Activated CD4-positive, alpha-beta memory T cell treated with anti-CD3 and anti-CD28 coated beads, Interleukin-2, amount 10 ng/mL, durations not matched to agents 7 days and 5 days (primary cell): ENCODE results near the gene ENOX1. TPM values are rescaled to one million over a fixed set of nuclear protein-coding genes. Genes with fewer than 3 reads are reported as not detected.

Experiments
- CTCF ChIA-PET: fragments of 350-600 bp; sonication (Branson Sonifier 250); formaldehyde crosslinking; loops from one replicate; lab custom pipeline; 2021; ENCODE audit warnings: antibody characterized with exemption, inconsistent platforms; lab: Charles Lee
- POLR2A ChIA-PET: fragments of 350-600 bp; sonication (Branson Sonifier 250); formaldehyde crosslinking; loops from one replicate; lab custom pipeline; 2021; ENCODE audit warnings: antibody characterized with exemption; lab: Charles Lee
- DNase-seq: peaks from one replicate; pipeline ENCODE4 v3.0.0-alpha.2; 2020
- H3K27ac Mint-ChIP-seq: one replicate; pipeline ENCODE4 v1.8.0; 2021; ENCODE audit warnings: mild to moderate bottlenecking, mixed read lengths
- H3K27me3 Mint-ChIP-seq: one replicate; pipeline ENCODE4 v1.8.0; 2021; ENCODE audit warnings: mixed read lengths
- H3K36me3 Mint-ChIP-seq: one replicate; pipeline ENCODE4 v1.8.0; 2021; ENCODE audit warnings: low read depth, mixed read lengths
- H3K4me1 Mint-ChIP-seq: one replicate; pipeline ENCODE4 v1.8.0; 2021; ENCODE audit warnings: mixed read lengths
- H3K4me3 Mint-ChIP-seq: one replicate; pipeline ENCODE4 v1.8.0; 2021; ENCODE audit warnings: mild to moderate bottlenecking, mixed read lengths
- H3K9me3 Mint-ChIP-seq: one replicate; pipeline ENCODE4 v1.8.0; 2021; ENCODE audit warnings: mixed read lengths
- total RNA-seq, 2 experiments: library from RNA; stranded (reverse); gene quantifications; one replicate each; pipeline ENCODE4 v1.2.3, GENCODE V29; 2021

The ENOX1 gene
- total RNA-seq, 2 experiments from 2014 or later: 0.25 to 0.38 TPM

DNA sequence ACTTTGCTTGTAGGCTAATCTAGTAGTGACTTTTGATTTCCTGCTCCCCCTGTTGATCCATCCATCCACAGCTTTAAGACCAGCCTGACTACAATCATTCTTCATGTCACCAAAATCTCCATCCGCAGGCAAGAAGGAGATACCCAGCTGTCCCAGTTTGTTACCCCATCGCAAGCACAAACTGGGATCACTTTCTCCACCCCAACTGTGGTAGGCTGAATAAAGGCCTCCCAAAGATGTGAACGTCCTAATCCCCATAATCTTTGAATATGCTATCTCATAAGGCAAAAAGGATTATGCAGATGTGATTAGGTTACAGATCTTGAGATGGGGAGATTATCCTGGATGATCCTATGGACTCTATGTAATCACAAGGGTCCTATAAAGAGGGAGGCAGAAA, 202.0 kb downstream of the ENOX1 start:
- DNase-seq: no peak
- no peak overlapping the region for H3K27ac Mint-ChIP-seq
- no peaks in the 10 kb centered on the region for H3K4me1 Mint-ChIP-seq
- no peaks in the 10 kb centered on the region for H3K9me3 Mint-ChIP-seq
- no peaks in the 10 kb centered on the region for H3K36me3 Mint-ChIP-seq
- ChIA-PET POLR2A (no interaction called here), CTCF (no interaction called here)
- peaks cover 13% of the 10 kb centered on the region for H3K27me3 Mint-ChIP-seq
- no peak overlapping the region for H3K4me3 Mint-ChIP-seq

DNA sequence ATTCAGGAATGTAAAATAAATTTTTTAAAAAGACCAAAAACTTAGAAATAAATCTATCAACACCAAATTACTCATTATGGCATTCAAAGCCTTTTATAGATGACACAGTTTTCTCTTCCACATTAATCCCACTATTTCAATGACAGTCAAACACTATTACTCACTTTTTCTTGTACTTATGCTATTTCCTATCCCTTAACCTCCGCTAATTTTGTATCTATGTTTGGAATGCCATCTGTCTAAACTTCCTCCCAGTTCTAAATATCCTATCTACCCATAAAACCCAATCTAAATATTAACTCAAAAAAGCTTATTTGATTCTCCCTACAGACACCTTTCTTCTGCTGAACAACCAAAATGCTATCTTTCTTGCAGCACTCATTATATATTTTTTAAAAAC, 203.5 kb downstream of the ENOX1 start:
- POLR2A ChIA-PET: no interaction called here
- Mint-ChIP-seq H3K9me3 (no peaks in the 10 kb centered on the region), H3K27ac (no peak overlapping the region), H3K27me3 (peaks cover 13% of the 10 kb centered on the region), H3K36me3 (no peaks in the 10 kb centered on the region), H3K4me1 (no peaks in the 10 kb centered on the region), H3K4me3 (no peak overlapping the region)
- CTCF ChIA-PET: no interaction called here
- no peak for DNase-seq

DNA sequence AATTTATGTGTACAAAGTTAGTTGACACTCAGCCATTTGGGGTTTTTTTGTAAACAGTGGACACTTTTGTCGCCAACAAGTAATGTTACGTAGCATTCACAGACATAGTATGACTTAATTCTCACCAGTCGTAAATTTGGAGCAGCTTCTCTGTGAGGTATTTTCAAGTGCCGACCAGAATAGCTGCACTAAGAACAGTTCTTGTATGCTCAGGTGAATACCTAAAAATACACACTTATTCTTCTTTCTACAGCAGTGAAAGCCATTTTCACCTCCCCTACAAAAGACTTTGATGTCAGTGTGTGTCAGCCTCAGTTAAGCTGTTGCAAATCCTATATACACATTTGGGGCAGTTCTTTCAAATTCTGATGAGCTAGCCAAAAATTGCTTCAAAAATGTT, 206.5 kb downstream of the ENOX1 start:
- H3K9me3 Mint-ChIP-seq: peaks cover 5% of the 10 kb centered on the region
- no peak overlapping the region for H3K27ac Mint-ChIP-seq
- H3K27me3 Mint-ChIP-seq: peaks cover 9% of the 10 kb centered on the region
- no peaks in the 10 kb centered on the region for H3K36me3 Mint-ChIP-seq
- POLR2A ChIA-PET: no interaction called here
- CTCF ChIA-PET: interaction anchor here (0.6 kb wide), 1 partner anchor 704 kb away, joined by 3 read pairs; no protein-coding TSS in a partner anchor
- H3K4me3 Mint-ChIP-seq: no peak overlapping the region
- no peak for DNase-seq
- H3K4me1 Mint-ChIP-seq: no peaks in the 10 kb centered on the region

DNA sequence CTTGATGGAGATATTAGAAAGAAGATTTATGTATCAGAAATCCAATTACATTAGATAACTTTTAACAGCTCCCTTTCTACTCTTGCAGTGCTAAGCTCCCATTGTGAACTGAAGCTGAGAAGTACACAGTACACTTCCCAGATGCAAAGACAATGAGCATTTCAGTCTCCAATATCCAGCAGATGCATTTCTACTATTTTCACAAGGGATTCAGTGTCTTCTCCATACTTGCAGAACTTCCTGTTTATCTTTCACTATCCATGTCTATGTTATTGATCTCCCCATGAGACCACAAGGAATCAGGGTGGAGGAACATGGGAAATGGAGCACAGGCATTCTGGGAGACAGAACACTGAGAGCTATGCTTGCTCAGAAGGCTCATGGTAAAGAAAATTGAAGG, 207.5 kb downstream of the ENOX1 start:
- CTCF ChIA-PET: no interaction called here
- no peak overlapping the region for H3K4me3 Mint-ChIP-seq

DNA sequence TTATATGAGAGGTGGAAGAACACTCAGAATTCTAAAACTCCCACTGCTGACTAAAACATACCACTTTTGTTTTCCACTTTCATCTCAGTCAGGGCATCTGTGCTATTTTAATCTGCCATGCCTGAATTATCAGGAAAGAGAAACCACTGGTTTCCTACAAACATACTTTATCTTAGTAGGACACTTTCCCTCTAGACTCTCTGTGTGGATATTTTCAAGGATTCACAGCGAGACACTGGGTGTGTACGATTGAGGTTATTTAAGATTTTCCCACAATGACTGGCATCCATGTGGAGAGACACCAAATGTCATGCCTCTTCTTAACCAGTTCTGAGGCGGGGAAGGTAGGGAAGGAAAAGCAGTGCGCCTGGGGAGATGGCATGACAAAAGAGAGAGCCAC, 212.2 kb downstream of the ENOX1 start:
- peaks cover 18% of the 10 kb centered on the region for H3K27me3 Mint-ChIP-seq

More for the DNA sequence above, 207.5 kb downstream of the ENOX1 start:
- DNase-seq: no peak
- Mint-ChIP-seq H3K36me3 (no peaks in the 10 kb centered on the region), H3K27ac (no peak overlapping the region), H3K9me3 (peaks cover 5% of the 10 kb centered on the region), H3K27me3 (peaks cover 12% of the 10 kb centered on the region), H3K4me1 (peaks cover 3% of the 10 kb centered on the region)
- POLR2A ChIA-PET: no interaction called here

DNA sequence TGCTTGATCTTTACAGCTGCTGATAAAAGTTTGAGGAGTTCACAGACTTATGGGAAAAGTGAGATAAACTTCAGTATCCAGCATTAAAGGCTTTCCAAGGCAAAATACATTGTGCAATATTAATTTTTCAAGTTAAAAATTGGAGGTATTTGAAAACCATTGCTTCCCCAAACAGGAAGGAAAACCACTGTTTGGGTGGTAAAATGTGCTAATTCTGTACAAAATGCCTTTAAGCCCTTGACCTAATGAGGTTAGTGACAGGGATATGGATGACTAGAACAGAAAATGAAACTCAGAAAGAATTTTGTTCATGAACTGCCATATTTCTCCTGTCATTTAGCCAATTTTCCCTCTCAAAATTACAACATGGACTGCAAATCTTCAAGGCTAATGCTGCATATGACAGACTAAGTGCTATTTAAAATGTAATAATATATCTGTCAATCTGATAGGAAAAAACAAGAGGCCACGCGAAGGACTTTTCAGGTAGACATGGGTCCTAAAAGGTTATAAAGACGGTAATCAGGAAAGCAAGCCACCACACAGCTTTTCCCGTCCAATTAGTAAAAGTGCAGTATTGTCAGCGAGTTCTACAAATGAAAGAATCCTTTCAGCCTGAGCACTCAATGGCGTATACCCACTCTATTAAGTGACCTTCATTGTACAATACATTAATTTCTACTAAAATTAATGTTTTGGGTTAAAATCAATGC, 212.8 kb downstream of the ENOX1 start:
- DNase-seq: no peak
- peaks cover 5% of the 10 kb centered on the region for H3K9me3 Mint-ChIP-seq
- H3K4me1 Mint-ChIP-seq: peaks cover 11% of the 10 kb centered on the region
- peaks cover 23% of the 10 kb centered on the region for H3K27me3 Mint-ChIP-seq
- H3K4me3 Mint-ChIP-seq: no peak overlapping the region
- CTCF ChIA-PET: no interaction called here
- H3K27ac Mint-ChIP-seq: no peak overlapping the region
- POLR2A ChIA-PET: no interaction called here
- H3K36me3 Mint-ChIP-seq: no peaks in the 10 kb centered on the region

More for the DNA sequence above, 212.2 kb downstream of the ENOX1 start:
- ChIA-PET CTCF (no interaction called here), POLR2A (no interaction called here)
- Mint-ChIP-seq H3K27ac (no peak overlapping the region), H3K4me1 (peaks cover 11% of the 10 kb centered on the region), H3K9me3 (peaks cover 5% of the 10 kb centered on the region), H3K4me3 (no peak overlapping the region), H3K36me3 (no peaks in the 10 kb centered on the region)
- DNase-seq: no peak

DNA sequence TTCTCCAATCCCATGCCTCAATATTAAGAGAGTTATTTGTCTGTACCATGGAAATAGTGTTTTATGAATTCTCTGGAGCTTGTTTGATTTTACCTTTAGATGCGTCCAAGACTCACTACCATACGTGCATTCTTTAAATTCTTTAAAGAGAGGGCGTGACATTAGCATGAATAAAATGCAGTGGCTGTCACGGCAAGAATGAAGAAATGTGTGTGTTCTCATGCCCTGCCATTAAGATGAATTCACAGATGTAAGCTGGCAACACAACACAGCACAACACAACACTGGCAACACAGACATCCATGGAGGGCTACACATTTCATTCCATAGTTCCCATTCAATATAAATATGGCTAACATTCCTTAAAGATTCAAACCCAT, 213.4 kb downstream of the ENOX1 start:
- DNase-seq: no peak
- Mint-ChIP-seq H3K9me3 (peaks cover 5% of the 10 kb centered on the region), H3K27ac (no peak overlapping the region), H3K4me3 (no peak overlapping the region), H3K27me3 (peaks cover 21% of the 10 kb centered on the region), H3K4me1 (peaks cover 11% of the 10 kb centered on the region), H3K36me3 (no peaks in the 10 kb centered on the region)
- ChIA-PET CTCF (no interaction called here), POLR2A (no interaction called here)

DNA sequence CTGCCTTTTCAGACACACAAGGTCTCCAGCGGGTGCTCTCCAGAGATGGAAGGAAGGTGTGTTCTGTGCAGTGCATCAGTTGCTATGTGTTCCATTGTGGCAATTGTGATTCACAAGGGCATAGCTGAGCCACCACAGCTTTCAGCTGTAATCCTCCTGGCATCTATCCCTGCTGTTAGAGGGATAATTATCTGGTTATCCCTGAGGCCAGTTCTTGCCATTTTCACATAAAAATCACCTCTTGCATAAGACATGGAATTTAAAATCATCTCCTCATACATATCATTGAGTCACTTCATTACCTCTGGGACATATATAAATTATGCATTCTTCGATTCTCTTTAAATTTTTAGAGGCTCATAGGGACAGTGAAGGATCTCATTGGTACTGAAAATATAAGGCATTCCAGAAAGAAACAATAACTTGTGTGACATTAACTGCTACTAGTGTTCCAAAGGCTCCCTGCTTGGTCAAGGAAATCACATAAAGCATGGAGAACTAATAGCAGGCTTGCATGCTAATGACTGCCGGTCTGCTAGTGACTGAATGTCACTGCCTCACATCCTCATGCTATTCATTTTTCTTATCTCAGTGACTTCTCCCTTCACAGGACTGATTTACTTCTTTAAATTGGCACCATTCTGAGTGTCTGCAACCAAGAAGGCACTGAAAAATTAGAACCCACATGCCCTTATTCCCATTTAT, 214.0 kb downstream of the ENOX1 start:
- no peak overlapping the region for H3K4me3 Mint-ChIP-seq
- POLR2A ChIA-PET: no interaction called here
- H3K27ac Mint-ChIP-seq: no peak overlapping the region
- peaks cover 11% of the 10 kb centered on the region for H3K4me1 Mint-ChIP-seq
- peaks cover 5% of the 10 kb centered on the region for H3K9me3 Mint-ChIP-seq
- DNase-seq: no peak
- peaks cover 24% of the 10 kb centered on the region for H3K27me3 Mint-ChIP-seq
- H3K36me3 Mint-ChIP-seq: no peaks in the 10 kb centered on the region
- CTCF ChIA-PET: no interaction called here

DNA sequence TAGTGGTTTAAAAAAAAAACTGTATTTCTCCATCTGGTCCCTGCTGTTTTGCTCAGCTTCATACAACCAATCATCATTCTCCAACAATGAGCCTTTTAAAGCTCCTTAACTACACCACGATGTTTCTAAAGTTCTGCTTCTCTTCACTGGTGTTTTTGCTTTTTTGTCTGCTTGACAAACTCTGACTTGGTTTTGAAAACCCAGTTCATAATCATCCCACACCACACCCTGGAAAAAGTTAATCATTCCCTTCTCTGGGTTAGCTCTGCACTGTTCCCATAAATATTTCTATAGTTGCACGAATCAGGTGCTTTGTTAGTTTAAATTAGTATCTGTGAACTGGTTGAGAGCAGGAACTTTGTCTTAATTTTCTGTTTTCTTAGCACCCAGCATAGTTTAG, 217.1 kb downstream of the ENOX1 start:
- no peaks in the 10 kb centered on the region for H3K36me3 Mint-ChIP-seq
- CTCF ChIA-PET: no interaction called here

DNA sequence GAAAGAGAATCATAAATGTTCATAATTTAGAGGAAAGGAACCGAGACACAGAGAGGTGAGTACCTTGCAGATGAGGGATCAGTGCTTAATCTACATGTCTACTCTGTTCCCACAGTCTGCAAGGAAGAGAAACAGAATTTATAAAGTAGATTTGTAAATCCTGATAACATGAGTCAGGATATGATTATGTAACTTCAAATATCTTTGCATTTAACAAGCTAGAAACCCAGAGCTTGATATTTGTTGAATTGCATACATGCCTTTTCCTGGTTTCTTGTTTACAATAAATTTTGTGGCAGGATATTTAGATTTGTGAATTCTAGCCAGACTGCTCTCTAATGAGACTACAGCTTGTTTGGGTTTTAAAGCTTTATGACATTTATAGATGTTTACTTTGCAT, 219.2 kb downstream of the ENOX1 start:
- ChIA-PET CTCF (interaction anchor here (0.9 kb wide), 1 partner anchor 237 kb away, joined by 3 read pairs; no protein-coding TSS in a partner anchor), POLR2A (no interaction called here)
- Mint-ChIP-seq H3K9me3 (no peaks in the 10 kb centered on the region), H3K36me3 (no peaks in the 10 kb centered on the region), H3K4me3 (no peak overlapping the region), H3K27me3 (peaks cover 28% of the 10 kb centered on the region), H3K27ac (no peak overlapping the region), H3K4me1 (no peaks in the 10 kb centered on the region)
- DNase-seq: no peak

More for the DNA sequence above, 217.1 kb downstream of the ENOX1 start:
- Mint-ChIP-seq H3K27me3 (peaks cover 25% of the 10 kb centered on the region), H3K9me3 (no peaks in the 10 kb centered on the region), H3K4me1 (peaks cover 10% of the 10 kb centered on the region), H3K27ac (no peak overlapping the region), H3K4me3 (no peak overlapping the region)
- no peak for DNase-seq
- POLR2A ChIA-PET: no interaction called here

DNA sequence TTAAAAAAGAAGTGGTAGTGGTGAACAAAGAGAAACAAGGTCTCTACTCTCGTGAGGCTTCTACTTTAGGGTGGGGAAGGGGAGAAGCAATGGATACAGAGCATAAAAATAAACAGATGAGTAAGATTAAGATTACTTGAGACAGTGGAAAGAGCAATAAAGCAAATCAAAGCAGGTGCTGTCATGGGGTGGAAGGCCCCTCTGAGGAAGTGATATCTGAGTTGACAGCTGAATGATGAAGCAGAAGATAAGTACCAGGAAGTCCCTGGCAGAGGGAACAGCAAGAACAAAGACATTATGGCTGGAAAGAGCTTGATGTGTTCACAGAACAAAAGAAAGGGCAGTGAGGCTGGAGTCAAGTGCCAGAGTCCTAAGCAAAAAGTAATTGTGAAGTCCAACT, 221.8 kb downstream of the ENOX1 start:
- DNase-seq: no peak
- no peaks in the 10 kb centered on the region for H3K36me3 Mint-ChIP-seq
- H3K4me3 Mint-ChIP-seq: no peak overlapping the region
- POLR2A ChIA-PET: no interaction called here
- H3K27me3 Mint-ChIP-seq: peaks cover 18% of the 10 kb centered on the region
- CTCF ChIA-PET: no interaction called here
- H3K27ac Mint-ChIP-seq: no peak overlapping the region
- no peaks in the 10 kb centered on the region for H3K4me1 Mint-ChIP-seq
- no peaks in the 10 kb centered on the region for H3K9me3 Mint-ChIP-seq

DNA sequence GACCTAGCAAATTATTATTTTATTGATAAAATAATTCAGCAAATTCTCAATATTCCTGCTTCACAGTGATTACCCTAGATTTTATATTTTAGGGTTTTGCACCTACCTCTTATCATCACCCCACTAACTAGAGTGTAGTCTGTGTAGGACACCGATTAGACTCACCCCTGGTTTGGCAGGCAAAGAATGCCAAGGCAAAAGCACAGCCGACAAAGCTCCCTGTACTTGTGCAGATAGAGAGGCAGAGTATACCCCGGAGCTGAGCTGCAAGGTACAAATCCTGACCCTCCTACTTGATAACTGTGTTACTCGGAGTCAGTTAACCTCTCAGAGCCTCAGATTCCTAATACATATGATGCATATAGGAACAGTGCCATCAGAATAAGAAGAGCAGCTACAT, 225.7 kb downstream of the ENOX1 start:
- no peaks in the 10 kb centered on the region for H3K4me1 Mint-ChIP-seq
- H3K27ac Mint-ChIP-seq: no peak overlapping the region
- peaks cover 7% of the 10 kb centered on the region for H3K27me3 Mint-ChIP-seq
- ChIA-PET POLR2A (no interaction called here), CTCF (no interaction called here)
- no peak for DNase-seq
- H3K36me3 Mint-ChIP-seq: no peaks in the 10 kb centered on the region
- no peak overlapping the region for H3K4me3 Mint-ChIP-seq
- no peaks in the 10 kb centered on the region for H3K9me3 Mint-ChIP-seq

DNA sequence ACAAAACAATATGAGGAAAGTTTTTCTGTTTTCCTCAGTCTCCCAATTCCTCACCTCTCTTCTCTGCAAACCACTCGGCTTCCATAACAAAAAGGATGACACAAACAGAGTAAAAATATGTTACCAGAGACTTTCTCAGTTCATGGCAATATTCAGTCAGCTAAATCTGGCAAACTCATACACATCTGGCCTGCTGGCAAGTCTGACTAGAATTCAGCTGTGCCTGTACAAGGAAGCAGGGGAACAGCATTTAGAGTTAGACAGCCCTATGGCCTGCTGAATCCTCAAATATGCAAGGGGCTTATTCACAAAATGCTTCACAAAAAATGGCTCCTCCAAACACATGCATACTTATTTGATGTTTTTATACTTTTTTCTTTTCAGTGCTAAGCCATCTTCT, 227.8 kb downstream of the ENOX1 start:
- CTCF ChIA-PET: no interaction called here

DNA sequence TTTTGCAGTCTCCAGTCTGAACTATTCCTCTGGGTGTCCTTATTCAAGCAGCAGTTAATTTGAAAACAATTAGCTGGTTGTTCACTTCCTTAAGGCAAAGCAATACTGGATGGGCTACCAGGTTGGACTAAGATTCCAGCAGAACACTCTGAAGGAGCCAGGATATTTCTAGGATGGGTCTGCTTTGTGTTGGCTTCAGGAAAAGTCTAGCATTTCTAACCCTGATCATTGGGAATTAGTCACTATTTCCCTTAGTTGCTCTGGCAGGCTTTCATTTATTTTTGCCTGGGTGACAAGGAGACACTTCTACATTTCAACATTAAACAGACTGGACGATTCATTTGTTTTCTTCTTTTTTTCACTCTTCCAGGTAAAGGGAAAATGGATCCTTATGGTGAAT, 228.4 kb downstream of the ENOX1 start:
- no peak overlapping the region for H3K27ac Mint-ChIP-seq
- POLR2A ChIA-PET: no interaction called here
- CTCF ChIA-PET: no interaction called here

More for the DNA sequence above, 227.8 kb downstream of the ENOX1 start:
- Mint-ChIP-seq H3K4me1 (no peaks in the 10 kb centered on the region), H3K36me3 (no peaks in the 10 kb centered on the region), H3K27me3 (peaks cover 8% of the 10 kb centered on the region), H3K9me3 (no peaks in the 10 kb centered on the region), H3K4me3 (no peak overlapping the region), H3K27ac (no peak overlapping the region)
- POLR2A ChIA-PET: no interaction called here
- no peak for DNase-seq

More for the DNA sequence above, 228.4 kb downstream of the ENOX1 start:
- DNase-seq: no peak
- H3K27me3 Mint-ChIP-seq: peaks cover 8% of the 10 kb centered on the region
- no peaks in the 10 kb centered on the region for H3K4me1 Mint-ChIP-seq
- no peaks in the 10 kb centered on the region for H3K9me3 Mint-ChIP-seq
- H3K4me3 Mint-ChIP-seq: no peak overlapping the region
- H3K36me3 Mint-ChIP-seq: no peaks in the 10 kb centered on the region
